GM12865 (cell line): Measurements from ENCODE around the gene MED13L.

ENCODE experiments used
- DNase-seq: peaks from one replicate; pipeline ENCODE4 v3.0.0; 2010; ENCODE audit warnings: low read depth
- H3K4me3 ChIP-seq: 2 replicates; pipeline ENCODE4 v1.5.1; 2011; ENCODE audit warnings: mild to moderate bottlenecking, low read depth, low read length, control low read depth
- TF ChIP-seq, protein P1 (sequence below): IDR thresholded peaks from 2 replicates; pipeline ENCODE4 v1.5.1; 2011; ENCODE audit warnings: low read length, control low read depth, low read depth, inconsistent platforms; ENCODE audit not compliant: insufficient read depth; ENCODE audit errors: missing control alignments

MED13L gene

DNA sequence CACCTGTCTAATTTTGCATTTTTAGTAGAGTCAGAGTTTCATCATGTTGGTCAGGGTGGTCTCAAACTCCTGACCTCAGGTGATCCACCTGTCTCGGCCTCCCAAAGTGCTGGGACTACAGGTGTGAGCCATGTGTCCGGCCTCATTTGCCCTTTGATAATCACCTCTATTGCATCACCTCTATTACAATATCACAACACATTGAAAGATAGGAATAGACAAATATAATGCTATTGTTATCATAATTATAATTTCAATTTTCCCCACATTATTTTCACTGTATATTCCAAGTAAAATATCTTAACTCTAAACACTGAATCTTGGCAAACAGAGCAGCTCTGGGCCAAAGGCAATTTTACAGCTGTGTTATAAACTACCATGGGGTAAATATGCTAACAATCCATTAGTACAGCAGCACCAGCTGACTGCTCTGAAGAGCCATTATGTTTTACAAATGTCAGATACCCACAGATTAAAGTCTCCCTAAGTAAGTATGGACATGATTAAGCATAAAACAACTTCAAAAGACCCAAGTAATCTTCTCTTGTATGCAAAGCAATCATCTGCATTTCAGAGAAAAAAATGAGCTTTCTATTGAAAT, 173.2 kb downstream of the MED13L start:
- TF ChIP-seq, protein P1, sequence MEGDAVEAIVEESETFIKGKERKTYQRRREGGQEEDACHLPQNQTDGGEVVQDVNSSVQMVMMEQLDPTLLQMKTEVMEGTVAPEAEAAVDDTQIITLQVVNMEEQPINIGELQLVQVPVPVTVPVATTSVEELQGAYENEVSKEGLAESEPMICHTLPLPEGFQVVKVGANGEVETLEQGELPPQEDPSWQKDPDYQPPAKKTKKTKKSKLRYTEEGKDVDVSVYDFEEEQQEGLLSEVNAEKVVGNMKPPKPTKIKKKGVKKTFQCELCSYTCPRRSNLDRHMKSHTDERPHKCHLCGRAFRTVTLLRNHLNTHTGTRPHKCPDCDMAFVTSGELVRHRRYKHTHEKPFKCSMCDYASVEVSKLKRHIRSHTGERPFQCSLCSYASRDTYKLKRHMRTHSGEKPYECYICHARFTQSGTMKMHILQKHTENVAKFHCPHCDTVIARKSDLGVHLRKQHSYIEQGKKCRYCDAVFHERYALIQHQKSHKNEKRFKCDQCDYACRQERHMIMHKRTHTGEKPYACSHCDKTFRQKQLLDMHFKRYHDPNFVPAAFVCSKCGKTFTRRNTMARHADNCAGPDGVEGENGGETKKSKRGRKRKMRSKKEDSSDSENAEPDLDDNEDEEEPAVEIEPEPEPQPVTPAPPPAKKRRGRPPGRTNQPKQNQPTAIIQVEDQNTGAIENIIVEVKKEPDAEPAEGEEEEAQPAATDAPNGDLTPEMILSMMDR, result no peak
- H3K4me3 ChIP-seq, result no peak overlapping the region
- no peak for DNase-seq

DNA sequence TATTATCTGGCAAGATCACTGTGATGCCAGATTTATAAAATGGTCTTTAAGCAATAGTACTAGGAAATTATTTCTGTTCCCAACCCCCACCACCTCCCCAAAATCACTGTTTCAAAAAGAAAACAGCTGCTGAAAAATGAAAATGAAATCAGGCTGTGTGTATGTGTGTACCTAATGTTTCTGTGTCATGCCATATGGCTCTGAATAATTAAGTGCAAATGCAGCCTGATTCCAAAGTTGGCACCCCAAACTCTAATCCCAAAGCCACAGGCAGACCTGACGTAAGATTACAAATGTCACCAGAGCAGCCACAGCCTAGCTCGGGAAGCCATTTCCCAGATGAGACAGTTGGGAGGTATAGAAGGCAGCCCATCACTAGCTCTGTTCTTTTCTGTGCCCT, 175.5 kb downstream of the MED13L start:
- TF ChIP-seq, protein P1, result no peak
- no peak for DNase-seq
- H3K4me3 ChIP-seq, result no peak overlapping the region

DNA sequence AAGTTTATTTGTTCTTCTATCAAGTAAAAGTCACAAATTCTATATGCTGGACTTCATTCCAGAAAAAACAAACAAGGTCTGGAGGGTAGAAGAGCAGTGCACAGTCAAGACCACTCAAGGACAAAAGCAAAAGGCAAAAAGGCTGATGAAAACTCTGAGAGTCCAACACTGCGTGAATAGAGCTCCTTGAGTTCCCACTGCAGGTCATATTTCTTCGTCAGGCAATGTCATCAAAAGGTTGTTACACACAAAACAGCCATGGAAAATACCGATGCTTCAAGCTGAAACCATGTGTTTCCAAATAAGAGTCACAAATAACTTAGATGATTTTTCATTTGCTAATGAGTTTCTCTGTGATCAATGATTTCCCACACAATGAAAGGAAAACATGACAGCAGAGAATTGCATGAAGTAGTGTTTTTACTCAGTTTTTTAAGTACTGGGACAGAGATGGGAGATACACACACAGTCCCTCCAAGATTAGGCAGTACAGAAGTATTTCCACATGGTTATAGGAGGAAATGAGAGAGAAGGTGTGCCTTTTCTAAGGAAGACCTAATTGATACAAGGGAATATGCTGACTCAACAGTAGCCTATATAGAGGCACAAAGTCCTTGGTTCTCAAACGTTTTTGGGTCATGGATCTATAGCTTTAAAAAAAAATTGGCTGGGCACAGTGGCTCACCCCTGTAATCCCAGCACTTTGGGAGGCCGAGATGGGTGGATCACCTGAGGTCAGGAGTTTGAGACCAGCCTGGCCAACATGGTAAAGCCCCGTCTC, 177.7 kb downstream of the MED13L start:
- no peak for DNase-seq
- H3K4me3 ChIP-seq, result no peak overlapping the region
- TF ChIP-seq, protein P1, result no peak

DNA sequence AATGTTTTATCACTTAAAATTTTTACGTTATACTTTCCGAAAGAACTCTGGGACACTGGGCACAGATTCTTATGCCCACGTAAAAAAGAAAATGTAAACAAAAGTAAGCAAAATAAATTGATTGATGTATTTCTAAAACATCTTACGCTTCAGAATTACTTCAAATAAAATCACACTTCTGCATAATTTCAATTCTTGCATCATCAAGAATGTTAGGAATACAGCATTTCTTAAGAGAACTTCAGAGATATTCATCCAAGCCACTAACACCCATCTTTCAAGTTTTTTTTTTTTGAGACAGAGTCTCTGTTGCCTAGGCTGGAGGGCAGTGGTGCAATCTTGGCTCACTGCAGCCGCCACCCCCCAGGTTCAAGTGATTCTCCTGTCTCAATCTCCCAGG, 180.6 kb downstream of the MED13L start:
- H3K4me3 ChIP-seq, result no peak overlapping the region
- TF ChIP-seq, protein P1, result no peak
- no peak for DNase-seq

DNA sequence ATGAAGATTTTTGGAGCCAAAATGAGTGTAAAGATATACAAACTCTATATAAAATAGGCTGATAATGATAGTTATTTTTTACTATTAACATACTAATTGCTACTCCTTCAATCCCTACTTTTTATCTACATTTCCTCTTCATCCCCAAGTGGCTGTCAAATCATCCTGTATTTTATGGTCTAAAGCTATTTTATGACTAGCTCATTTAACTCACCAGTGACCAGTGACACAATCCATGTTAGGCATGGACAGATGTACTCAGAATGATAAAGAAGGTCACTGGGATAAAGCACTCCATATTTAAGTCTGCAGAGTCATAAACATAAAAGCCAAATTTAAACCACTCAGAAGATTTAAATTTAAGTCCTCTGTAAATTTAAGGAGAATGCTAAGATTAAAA, 183.0 kb downstream of the MED13L start:
- H3K4me3 ChIP-seq, result no peak overlapping the region
- TF ChIP-seq, protein P1, result no peak
- DNase-seq, result no peak

DNA sequence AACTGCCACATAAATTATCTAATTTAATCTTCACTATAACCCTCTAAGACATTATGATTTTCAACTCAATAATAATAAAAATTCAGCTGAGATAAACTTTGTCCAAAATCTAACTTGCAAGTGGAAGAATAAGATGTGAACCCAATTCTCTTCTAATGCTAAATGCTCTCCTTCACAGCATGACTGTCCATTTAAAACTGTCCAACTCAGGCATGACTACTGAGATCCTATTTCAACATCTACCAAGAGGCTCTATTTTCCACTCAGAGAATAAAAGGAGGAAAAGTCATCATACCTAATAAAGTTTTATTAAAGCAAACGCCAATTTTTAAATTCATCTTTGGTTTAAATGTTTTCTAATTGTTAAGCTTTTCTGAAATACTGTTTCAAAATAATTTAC, 183.6 kb downstream of the MED13L start:
- DNase-seq, result no peak
- TF ChIP-seq, protein P1, result no peak
- no peak overlapping the region for H3K4me3 ChIP-seq
